GM13976 (cell line): ENCODE results near the gene PGS1.

Experiments
- DNase-seq: peaks from one replicate; pipeline ENCODE4 v3.0.0; 2012; ENCODE audit warnings: low spot score
- CTCF ChIP-seq: IDR thresholded peaks from 2 replicates; pipeline ENCODE4 v1.5.1; 2012; ENCODE audit warnings: borderline replicate concordance, mild to moderate bottlenecking; ENCODE audit not compliant: insufficient read depth; ENCODE audit errors: extremely low read depth, missing control alignments, control extremely low read depth
- in situ Hi-C: fragments of 300-500 bp; cut with MboI; formaldehyde crosslinking; loops from one replicate; pipeline ENCODE4 v1.12.0; 2022; ENCODE audit warnings: low sequenced_read_pairs, mixed read lengths, inconsistent platforms; ENCODE audit not compliant: unreplicated experiment

The PGS1 gene

DNA sequence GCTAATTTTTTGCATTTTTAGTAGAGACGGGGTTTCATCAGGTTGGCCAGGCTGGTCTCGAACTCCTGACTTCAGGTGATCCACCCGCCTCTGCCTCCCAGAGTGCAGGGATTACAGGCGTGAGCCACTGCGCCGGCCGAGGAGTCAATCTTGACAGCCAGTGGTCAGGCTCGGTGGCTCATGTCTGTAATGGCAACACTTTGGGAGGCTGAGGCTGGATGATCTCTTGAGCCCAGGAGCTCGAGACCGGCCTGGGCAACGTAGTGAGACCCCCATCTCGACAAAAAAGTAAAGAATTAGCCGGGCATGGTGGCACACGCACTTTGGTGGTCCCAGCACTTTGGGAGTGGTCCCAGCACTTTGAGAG is 608 bp upstream of the PGS1 start:
- in situ Hi-C loops, result no loop called here
- TF ChIP-seq CTCF, result no peak
- no peak for DNase-seq

- in situ Hi-C loops, result no loop called here
- TF ChIP-seq CTCF, result no peak
- no peak for DNase-seq
Observed at GRCh38 chr17:78379131-78379491, 662 bp downstream of the PGS1 start.

- no peak for DNase-seq
- in situ Hi-C loops, result no loop called here
- no peak for TF ChIP-seq CTCF
Observed at GRCh38 chr17:78380370-78380769, 1.9 kb downstream of the PGS1 start.

DNA sequence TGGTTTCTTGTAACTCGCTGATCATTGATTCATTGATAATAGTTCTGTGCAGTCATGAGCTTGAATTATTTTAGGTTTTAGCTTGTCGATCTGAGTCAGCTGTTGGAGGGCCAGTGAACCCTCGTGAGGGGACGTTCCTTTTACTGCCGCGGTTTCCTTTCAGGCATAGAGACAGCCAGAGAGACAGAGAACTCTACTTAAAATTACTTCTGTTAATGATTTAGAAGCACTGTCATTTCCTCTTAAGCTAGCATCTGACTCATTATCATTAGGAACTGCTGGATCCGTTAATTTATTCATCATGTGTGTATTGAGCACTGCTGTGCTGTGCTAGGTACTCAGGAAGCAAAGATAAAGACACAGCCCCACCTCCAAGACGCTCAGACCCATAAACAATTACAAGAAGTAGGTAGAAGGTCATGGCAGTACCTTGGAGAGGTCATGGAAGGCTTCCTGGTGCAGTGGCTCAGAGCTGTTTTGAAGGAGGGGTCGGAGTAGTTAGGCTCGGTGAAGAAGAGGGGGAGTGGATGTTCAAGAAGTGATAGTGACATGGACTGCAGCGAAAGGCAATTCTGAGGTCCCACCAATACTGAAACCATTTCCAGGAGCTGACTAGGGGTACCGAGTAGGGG is 3.3 kb downstream of the PGS1 start:
- no peak for DNase-seq
- in situ Hi-C loops, result no loop called here
- no peak for TF ChIP-seq CTCF

GRCh38 chr17:78383725-78384471 is 5.4 kb downstream of the PGS1 start:
- DNase-seq, result no peak
- no peak for TF ChIP-seq CTCF
- in situ Hi-C loops, result no loop called here

DNA sequence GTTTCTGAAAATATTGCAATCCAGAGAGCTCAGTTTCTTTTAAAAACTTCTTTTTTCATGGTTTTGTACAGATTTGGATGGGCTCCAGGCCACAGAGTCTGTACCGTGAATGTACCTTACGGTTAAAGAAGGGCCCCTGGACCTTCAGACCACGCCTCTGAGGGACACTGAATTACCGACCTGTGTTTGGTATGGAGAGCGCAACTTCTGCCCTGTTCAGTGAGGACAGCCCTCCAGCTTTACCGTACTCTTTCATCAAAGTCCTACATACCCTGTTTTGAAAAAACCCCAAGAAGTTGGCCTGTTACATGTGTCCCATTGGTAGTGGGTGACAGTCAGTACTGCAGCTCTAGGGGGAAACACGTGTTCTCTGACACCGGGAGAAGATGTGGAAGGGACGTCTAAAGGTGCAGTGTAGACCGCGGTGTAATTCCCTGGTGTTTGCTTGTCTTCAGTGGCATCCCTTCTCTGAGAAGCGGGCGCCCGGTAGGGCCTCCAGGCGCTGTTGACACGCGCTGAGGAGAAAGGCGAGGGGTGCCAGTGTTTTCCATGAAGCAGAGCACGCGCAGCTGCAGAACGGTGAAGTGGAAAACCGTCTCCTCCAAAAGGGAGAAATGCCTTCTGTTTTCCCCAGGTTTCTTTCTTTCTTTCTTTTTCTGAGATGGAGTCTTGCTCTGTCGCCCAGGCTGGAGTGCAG is 6.2 kb downstream of the PGS1 start:
- TF ChIP-seq CTCF, result no peak
- no peak for DNase-seq
- in situ Hi-C loops, result no loop called here
